T-cell (primary cell): ENCODE measurements around the gene ZMYM2. TPM values are rescaled to one million over a fixed set of nuclear protein-coding genes. Genes with fewer than 3 reads are reported as not detected.
A peak's percentile ranks its signal among the peaks of the same experiment; 100 is the strongest.

Experiments
- ATAC-seq, 4 experiments: fragments of 200-7000 bp in 3 of 4; fragments of 150-1000 bp in 1 of 4; cut with Tn5 transposase; replicated peaks in 1 of 4; 1 replicate in 3 of 4; 2 replicates in 1 of 4; pipeline ENCODE4 v1.10.0; 2021; ENCODE audit warnings: moderate library complexity in 3 of 4, mild to moderate bottlenecking in 2 of 4, moderate number of reproducible peaks in 1 of 4
- CTCF ChIA-PET, 2 donors: fragments of 300-600 bp; sonication (Branson Sonifier 250); formaldehyde crosslinking; loops; one replicate each; lab custom pipeline; 2022; ENCODE audit warnings: antibody characterized with exemption in 2 of 2; lab: Charles Lee
- POLR2A ChIA-PET, 2 donors: fragments of 300-600 bp; sonication (Branson Sonifier 250); formaldehyde crosslinking; loops; one replicate each; lab custom pipeline; 2022; ENCODE audit warnings: antibody characterized with exemption in 2 of 2; lab: Charles Lee
- DNase-seq, 35 experiments: peaks; one replicate each; pipeline versions ENCODE4 v3.0.0 to v3.0.0-alpha.2; 2013 to 2023
- H3K27ac ChIP-seq: one replicate; pipeline ENCODE4 v1.5.1; 2013; ENCODE audit warnings: low read length
- H3K27me3 ChIP-seq, 2 experiments: replicated peaks in 1 of 2; 1 replicate in 1 of 2; 2 replicates in 1 of 2; pipeline versions ENCODE4 v1.6.1 to v1.7.0; 2013; ENCODE audit warnings: low read length in 1 of 2, mixed read lengths in 1 of 2; ENCODE audit not compliant: control insufficient read depth in 2 of 2, insufficient read depth in 2 of 2; ENCODE audit errors: extremely low read depth in 1 of 2
- H3K36me3 ChIP-seq, 2 donors: 1 replicate in 1 of 2; 2 replicates in 1 of 2; pipeline versions ENCODE4 v1.6.1 to v1.7.0; 2013; ENCODE audit warnings: low read length in 1 of 2; ENCODE audit not compliant: control insufficient read depth in 2 of 2, insufficient read depth in 1 of 2; ENCODE audit errors: extremely low read depth in 1 of 2
- H3K4me1 ChIP-seq, 2 experiments: 1 replicate in 1 of 2; 2 replicates in 1 of 2; pipeline versions ENCODE4 v1.6.1 to v1.7.0; 2013; ENCODE audit warnings: low read length in 2 of 2, mixed read lengths in 1 of 2; ENCODE audit not compliant: insufficient read depth in 2 of 2, control insufficient read depth in 1 of 2; ENCODE audit errors: extremely low read depth in 1 of 2
- H3K4me3 ChIP-seq, 2 donors: 1 replicate in 1 of 2; 2 replicates in 1 of 2; pipeline versions ENCODE4 v1.5.1 to v1.7.0; 2013; ENCODE audit warnings: mild to moderate bottlenecking in 2 of 2, low read length in 1 of 2, moderate library complexity in 1 of 2; ENCODE audit not compliant: control insufficient read depth in 1 of 2; ENCODE audit errors: extremely low read depth in 1 of 2
- H3K9me3 ChIP-seq: 2 replicates; pipeline ENCODE4 v1.7.0; 2013
- H3K27ac Mint-ChIP-seq, 2 donors: one replicate each; pipeline ENCODE4 v1.8.0; 2020 to 2021; ENCODE audit warnings: mild to moderate bottlenecking in 2 of 2, mixed read lengths in 2 of 2
- H3K27me3 Mint-ChIP-seq, 2 donors: one replicate each; pipeline ENCODE4 v1.8.0; 2021 to 2022; ENCODE audit warnings: mixed read lengths in 2 of 2
- H3K36me3 Mint-ChIP-seq: one replicate; pipeline ENCODE4 v1.8.0; 2021; ENCODE audit warnings: mixed read lengths
- H3K4me1 Mint-ChIP-seq, 3 donors: one replicate each; pipeline ENCODE4 v1.8.0; 2020 to 2022; ENCODE audit warnings: mixed read lengths in 3 of 3, mild to moderate bottlenecking in 1 of 3
- H3K4me3 Mint-ChIP-seq, 3 donors: one replicate each; pipeline ENCODE4 v1.8.0; 2020 to 2022; ENCODE audit warnings: mild to moderate bottlenecking in 3 of 3, mixed read lengths in 3 of 3, moderate library complexity in 3 of 3
- H3K9me3 Mint-ChIP-seq, 3 donors: one replicate each; pipeline ENCODE4 v1.8.0; 2020 to 2022; ENCODE audit warnings: mixed read lengths in 3 of 3
- WGBS: methylation state at CpG from one replicate; pipeline ENCODE4 v1.1.5; 2013; ENCODE audit warnings: missing lambda C conversion rate; ENCODE audit not compliant: insufficient coverage; 5-methylcytosine and 5-hydroxymethylcytosine counted together
- total RNA-seq, 35 experiments: library from RNA in 6 of 35; stranded (reverse) in 6 of 35; fragments of 120-200 nt in 1 of 35; gene quantifications; one replicate each; pipeline versions ENCODE4 v1.2.1 to v1.2.4 and lab custom pipeline; 2013 to 2026

ZMYM2 gene
- total RNA-seq, 5 donors from 2014 or later (not counting 1 experiment from before 2014, with no cell fraction given): 63.6 to 123 (median 83.6) TPM

GRCh38 chr13:19978831-19979437 is 20.4 kb downstream of the ZMYM2 start:
- no peaks in the 10 kb centered on the region for H3K27me3 ChIP-seq
- H3K27ac Mint-ChIP-seq: no peak overlapping the region
- no peak overlapping the region for H3K4me3 ChIP-seq
- H3K36me3 Mint-ChIP-seq: peaks cover 57% of the 10 kb centered on the region
- H3K36me3 ChIP-seq: peaks cover 0 to 26% of the 10 kb centered on the region in 2 donors
- 100% methylated on average over 1 of the region's 4 CpGs for WGBS
- no peak overlapping the region for H3K4me3 Mint-ChIP-seq
- H3K27ac ChIP-seq: no peak overlapping the region
- peaks cover 0 to 3% of the 10 kb centered on the region in 2 experiments for H3K4me1 ChIP-seq
- H3K9me3 Mint-ChIP-seq: peaks cover 6 to 11% (median 7%) of the 10 kb centered on the region in 3 donors
- POLR2A ChIA-PET: interaction anchor here in 1 of 2 donors (0.7 kb wide), 1 partner anchor 149 kb away, joined by 4 read pairs; no protein-coding TSS in a partner anchor
- CTCF ChIA-PET: no interaction called here
- ATAC-seq (no peak), DNase-seq (no peak)
- H3K27me3 Mint-ChIP-seq: no peaks in the 10 kb centered on the region
- H3K4me1 Mint-ChIP-seq: peaks cover 28 to 52% (median 50%) of the 10 kb centered on the region in 3 donors
- H3K9me3 ChIP-seq: peaks cover 6% of the 10 kb centered on the region

GRCh38 chr13:19981685-19982238 is 23.2 kb downstream of the ZMYM2 start:
- no peaks in the 10 kb centered on the region for H3K9me3 ChIP-seq
- CTCF ChIA-PET: interaction anchor here in 1 of 2 donors (1.1 kb wide), 1 partner anchor 20 kb away, joined by 3 read pairs; no protein-coding TSS in a partner anchor
- no peak overlapping the region for H3K27ac ChIP-seq
- peaks cover 38% of the 10 kb centered on the region for H3K36me3 Mint-ChIP-seq
- H3K4me3 ChIP-seq: no peak overlapping the region
- ATAC-seq: no peak
- WGBS: no CpG with 5 or more reads among the region's 3 CpGs
- peaks cover 35 to 49% (median 47%) of the 10 kb centered on the region in 3 donors for H3K4me1 Mint-ChIP-seq
- H3K4me3 Mint-ChIP-seq: no peak overlapping the region
- H3K27me3 Mint-ChIP-seq: no peaks in the 10 kb centered on the region
- no peak overlapping the region for H3K27ac Mint-ChIP-seq
- no peak for DNase-seq
- POLR2A ChIA-PET: interaction anchor here in 1 of 2 donors (0.6 kb wide), 1 partner anchor 224 kb away, joined by 3 read pairs; no protein-coding TSS in a partner anchor
- peaks cover 0 to 6% of the 10 kb centered on the region in 2 experiments for H3K4me1 ChIP-seq
- no peaks in the 10 kb centered on the region for H3K27me3 ChIP-seq
- peaks cover 0 to 17% of the 10 kb centered on the region in 2 donors for H3K36me3 ChIP-seq
- H3K9me3 Mint-ChIP-seq: peaks cover 6 to 11% (median 7%) of the 10 kb centered on the region in 3 donors

- H3K4me3 ChIP-seq: no peak overlapping the region
- no peaks in the 10 kb centered on the region for H3K27me3 ChIP-seq
- Mint-ChIP-seq H3K4me1 (peaks cover 38 to 48% (median 47%) of the 10 kb centered on the region in 3 donors), H3K27ac (no peak overlapping the region), H3K27me3 (no peaks in the 10 kb centered on the region), H3K4me3 (no peak overlapping the region), H3K36me3 (peaks cover 31% of the 10 kb centered on the region), H3K9me3 (peaks cover 6 to 11% (median 7%) of the 10 kb centered on the region in 3 donors)
- POLR2A ChIA-PET: interaction anchor here in 1 of 2 donors (0.5 kb wide), 1 partner anchor 177 kb away, joined by 11 read pairs; no protein-coding TSS in a partner anchor
- no peak overlapping the region for H3K27ac ChIP-seq
- no peak for ATAC-seq
- WGBS: no CpG with 5 or more reads among the region's 5 CpGs
- peaks cover 0 to 6% of the 10 kb centered on the region in 2 experiments for H3K4me1 ChIP-seq
- no peak for DNase-seq
- CTCF ChIA-PET: interaction anchor here in 1 of 2 donors (1.1 kb wide), 1 partner anchor 21 kb away, joined by 3 read pairs; no protein-coding TSS in a partner anchor
- H3K9me3 ChIP-seq: no peaks in the 10 kb centered on the region
- peaks cover 0 to 16% of the 10 kb centered on the region in 2 donors for H3K36me3 ChIP-seq
These were observed 24.0 kb downstream of the ZMYM2 start for GRCh38 chr13:19982447-19983043.

- no peaks in the 10 kb centered on the region for H3K9me3 ChIP-seq
- H3K27me3 ChIP-seq: no peaks in the 10 kb centered on the region
These were observed 26.1 kb downstream of the ZMYM2 start for GRCh38 chr13:19984430-19985218.

GRCh38 chr13:19985219-19985556 is 26.7 kb downstream of the ZMYM2 start:
- peaks cover 4 to 7% of the 10 kb centered on the region in 2 donors for H3K36me3 ChIP-seq
- ChIA-PET CTCF (interaction anchor here (0.8 to 1.6 kb wide), 6 partner anchors 11 to 178 kb away, joined by 3 to 9 read pairs (median 4); no protein-coding TSS in a partner anchor), POLR2A (no interaction called here)
- H3K4me1 ChIP-seq: peaks cover 0 to 6% of the 10 kb centered on the region in 2 experiments
- Mint-ChIP-seq H3K36me3 (peaks cover 24% of the 10 kb centered on the region), H3K9me3 (no peaks in the 10 kb centered on the region), H3K27me3 (no peaks in the 10 kb centered on the region), H3K4me1 (peaks cover 50 to 68% (median 63%) of the 10 kb centered on the region in 3 donors), H3K27ac (no peak overlapping the region), H3K4me3 (no peak overlapping the region)
- H3K4me3 ChIP-seq: no peak overlapping the region
- H3K27ac ChIP-seq: no peak overlapping the region
- ATAC-seq: peak in 1 of 4 experiments; percentile 31
- H3K9me3 ChIP-seq: no peaks in the 10 kb centered on the region
- no CpG with 5 or more reads among the region's 2 CpGs for WGBS
- DNase-seq: no peak
- H3K27me3 ChIP-seq: no peaks in the 10 kb centered on the region

More at GRCh38 chr13:19984430-19985218, 26.1 kb downstream of the ZMYM2 start:
- POLR2A ChIA-PET: no interaction called here
- peaks cover 23% of the 10 kb centered on the region for H3K36me3 Mint-ChIP-seq
- H3K27me3 Mint-ChIP-seq: no peaks in the 10 kb centered on the region
- peak; percentile 37 to 70 (median 39) for ATAC-seq
- CTCF ChIA-PET: interaction anchor here (0.8 to 1.6 kb wide), 6 partner anchors 12 to 178 kb away, joined by 3 to 9 read pairs (median 4); no protein-coding TSS in a partner anchor
- H3K27ac Mint-ChIP-seq: peak overlapping the region in 1 of 2 donors; percentile 23
- peak in 2 of 35 experiments; percentile 5 to 54 for DNase-seq
- no peak overlapping the region for H3K4me3 ChIP-seq
- peaks cover 44 to 62% (median 58%) of the 10 kb centered on the region in 3 donors for H3K4me1 Mint-ChIP-seq
- H3K27ac ChIP-seq: no peak overlapping the region
- no peak overlapping the region for H3K4me3 Mint-ChIP-seq
- WGBS: 83% methylated on average over 1 of the region's 5 CpGs
- H3K9me3 Mint-ChIP-seq: no peaks in the 10 kb centered on the region
- H3K4me1 ChIP-seq: peaks cover 0 to 6% of the 10 kb centered on the region in 2 experiments
- peaks cover 4 to 8% of the 10 kb centered on the region in 2 donors for H3K36me3 ChIP-seq
